Keratinocyte (primary cell): ENCODE measurements around the gene PDZD7. TPM values are rescaled to one million over a fixed set of nuclear protein-coding genes. Genes with fewer than 3 reads are reported as not detected.

Source experiments
- DNase-seq: peaks from one replicate; pipeline ENCODE4 v3.0.0-alpha.2; 2011; ENCODE audit warnings: low read depth, missing footprints, low spot score
- FAIRE-seq: peaks from 2 replicates; lab custom pipeline; 2011; peaks lifted over from hg19 to GRCh38; lab: Jason Lieb, UNC
- H2AFZ ChIP-seq: 2 replicates; pipeline ENCODE4 v1.6.0; 2012; ENCODE audit warnings: low read length, control low read depth, inconsistent platforms; ENCODE audit not compliant: control insufficient read depth
- H3K27ac ChIP-seq: 2 replicates; pipeline ENCODE4 v1.5.1; 2011; ENCODE audit warnings: low read length; ENCODE audit not compliant: control insufficient read depth, insufficient read depth
- H3K27me3 ChIP-seq: 3 replicates; pipeline ENCODE4 v1.6.0; 2011; ENCODE audit warnings: low read length; ENCODE audit not compliant: control insufficient read depth, insufficient read depth; ENCODE audit errors: extremely low read depth
- H3K36me3 ChIP-seq, 2 experiments: 2 replicates in 1 of 2; 3 replicates in 1 of 2; pipeline ENCODE4 v1.5.1; 2011; ENCODE audit warnings: low read length in 2 of 2, mild to moderate bottlenecking in 1 of 2; ENCODE audit not compliant: control insufficient read depth in 2 of 2, insufficient read depth in 2 of 2; ENCODE audit errors: extremely low read depth in 1 of 2
- H3K4me1 ChIP-seq: 3 replicates; pipeline ENCODE4 v1.5.1; 2011; ENCODE audit warnings: low read length; ENCODE audit not compliant: control insufficient read depth, insufficient read depth; ENCODE audit errors: extremely low read depth
- H3K4me2 ChIP-seq: 3 replicates; pipeline ENCODE4 v1.6.0; 2011; ENCODE audit warnings: low read depth, low read length; ENCODE audit not compliant: control insufficient read depth, insufficient read depth; ENCODE audit errors: extremely low read depth
- H3K4me3 ChIP-seq, 3 experiments: fragments of 200-600 bp in 1 of 3; sonication (generic) in 1 of 3; 2 replicates in 2 of 3; 3 replicates in 1 of 3; pipeline ENCODE4 v1.5.1; 2011 to 2016; ENCODE audit warnings: low read length in 3 of 3, mild to moderate bottlenecking in 3 of 3, control low read depth in 2 of 3, inconsistent platforms in 1 of 3, low read depth in 1 of 3, mixed read lengths in 1 of 3, mixed run types in 1 of 3, moderate library complexity in 1 of 3; ENCODE audit not compliant: control insufficient read depth in 2 of 3, insufficient read depth in 2 of 3; ENCODE audit errors: extremely low read depth in 1 of 3
- H3K79me2 ChIP-seq: 2 replicates; pipeline ENCODE4 v1.6.0; 2012; ENCODE audit warnings: low read length; ENCODE audit not compliant: control insufficient read depth, insufficient read depth
- H3K9ac ChIP-seq: 3 replicates; pipeline ENCODE4 v1.6.0; 2011; ENCODE audit warnings: low read length; ENCODE audit not compliant: control insufficient read depth, insufficient read depth; ENCODE audit errors: extremely low read depth
- H3K9me1 ChIP-seq: 3 replicates; pipeline ENCODE4 v1.6.0; 2011; ENCODE audit warnings: low read length; ENCODE audit not compliant: control insufficient read depth, insufficient read depth; ENCODE audit errors: extremely low read depth
- H3K9me3 ChIP-seq: 2 replicates; pipeline ENCODE4 v1.5.1; 2012; ENCODE audit warnings: low read depth, low read length; ENCODE audit not compliant: control insufficient read depth
- H4K20me1 ChIP-seq: 3 replicates; pipeline ENCODE4 v1.6.0; 2011; ENCODE audit warnings: low read length; ENCODE audit not compliant: control insufficient read depth, insufficient read depth; ENCODE audit errors: extremely low read depth
- EZH2 ChIP-seq: IDR thresholded peaks from one replicate; pipeline ENCODE4 v1.6.1; 2012; ENCODE audit warnings: inconsistent platforms, mild to moderate bottlenecking, low read length, moderate library complexity
- dilution Hi-C: fragments of 300-500 bp; cut with MboI; formaldehyde crosslinking; loops from one replicate; pipeline ENCODE4 v1.7.0; 2020; ENCODE audit warnings: low sequenced_read_pairs; ENCODE audit not compliant: extremely low pct_ligation_motif_present
- polyA plus RNA-seq, 5 experiments: library from polyadenylated mRNA; depleted of rRNA in 3 of 5; stranded (reverse) in 3 of 5; stranded (forward) in 1 of 5; unstranded in 1 of 5; fragments of >200 nt; gene quantifications; 1 replicate in 1 of 5; 2 replicates in 3 of 5; 3 replicates in 1 of 5; pipeline versions ENCODE4 v1.2.1 to v1.2.3, GENCODE V29; 2011 to 2012; ENCODE audit warnings: missing spikeins in 2 of 5, low read depth in 1 of 5, low replicate concordance in 1 of 5
- TF ChIP-seq, protein P1 (sequence below), 3 experiments: IDR thresholded peaks in 1 of 3; conservative IDR thresholded peaks in 1 of 3; optimal IDR thresholded peaks in 1 of 3; 2 replicates in 2 of 3; 3 replicates in 1 of 3; pipeline versions ENCODE3 to v1.5.1; 2011; ENCODE audit warnings: low read length in 3 of 3, mild to moderate bottlenecking in 3 of 3, moderate library complexity in 2 of 3, control low read depth in 1 of 3, inconsistent platforms in 1 of 3; ENCODE audit not compliant: insufficient read depth in 2 of 3; ENCODE audit errors: extremely low read depth in 1 of 3

The PDZD7 gene
- polyA plus RNA-seq, 1 donor (not counting 4 experiments of a cell fraction or from before 2014, with no cell fraction given): 0.54 TPM

DNA sequence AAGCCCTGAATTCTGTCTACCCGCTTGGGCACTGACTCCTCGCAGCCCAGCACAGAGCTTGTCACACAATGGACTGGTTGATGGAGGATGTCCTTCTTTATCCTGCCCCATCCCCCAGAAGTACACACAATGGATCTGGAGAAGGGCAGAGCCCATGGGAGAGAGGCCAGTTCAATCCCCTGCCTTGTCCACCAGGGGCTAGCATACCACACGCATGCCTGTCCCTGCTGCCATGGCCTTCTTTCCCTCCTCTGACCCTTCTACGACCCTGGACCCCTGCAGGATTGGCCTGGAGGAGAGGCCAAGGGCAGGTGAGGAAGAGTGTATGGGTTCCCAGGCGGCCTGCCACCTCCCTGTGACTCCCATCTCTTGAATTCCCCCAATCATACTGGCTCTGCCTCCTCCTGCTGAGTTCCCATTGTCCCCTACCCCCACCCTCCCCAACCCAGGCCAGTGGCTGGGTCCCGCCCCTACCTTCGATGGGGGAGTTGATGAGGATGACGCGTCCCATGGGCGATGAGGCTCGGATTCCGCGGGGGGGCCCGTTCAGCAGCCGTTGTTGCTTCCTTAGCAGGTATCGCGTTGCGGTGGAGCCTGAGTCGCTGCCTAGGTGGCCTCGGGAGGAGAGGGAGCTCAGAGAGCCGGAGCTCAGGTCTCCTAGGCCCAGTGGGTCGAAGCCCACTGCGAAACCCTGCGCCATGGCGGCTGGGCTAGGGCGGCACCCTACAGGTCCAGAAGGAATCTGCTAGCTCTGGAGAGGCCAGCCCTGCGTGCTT is 1.2 kb downstream of the PDZD7 start:
- dilution Hi-C loops: no loop called here
- H3K4me1 ChIP-seq: peaks cover 27% of the 10 kb centered on the region
- no peak for TF ChIP-seq EZH2
- TF ChIP-seq, protein P1, sequence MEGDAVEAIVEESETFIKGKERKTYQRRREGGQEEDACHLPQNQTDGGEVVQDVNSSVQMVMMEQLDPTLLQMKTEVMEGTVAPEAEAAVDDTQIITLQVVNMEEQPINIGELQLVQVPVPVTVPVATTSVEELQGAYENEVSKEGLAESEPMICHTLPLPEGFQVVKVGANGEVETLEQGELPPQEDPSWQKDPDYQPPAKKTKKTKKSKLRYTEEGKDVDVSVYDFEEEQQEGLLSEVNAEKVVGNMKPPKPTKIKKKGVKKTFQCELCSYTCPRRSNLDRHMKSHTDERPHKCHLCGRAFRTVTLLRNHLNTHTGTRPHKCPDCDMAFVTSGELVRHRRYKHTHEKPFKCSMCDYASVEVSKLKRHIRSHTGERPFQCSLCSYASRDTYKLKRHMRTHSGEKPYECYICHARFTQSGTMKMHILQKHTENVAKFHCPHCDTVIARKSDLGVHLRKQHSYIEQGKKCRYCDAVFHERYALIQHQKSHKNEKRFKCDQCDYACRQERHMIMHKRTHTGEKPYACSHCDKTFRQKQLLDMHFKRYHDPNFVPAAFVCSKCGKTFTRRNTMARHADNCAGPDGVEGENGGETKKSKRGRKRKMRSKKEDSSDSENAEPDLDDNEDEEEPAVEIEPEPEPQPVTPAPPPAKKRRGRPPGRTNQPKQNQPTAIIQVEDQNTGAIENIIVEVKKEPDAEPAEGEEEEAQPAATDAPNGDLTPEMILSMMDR (optimal IDR thresholded peaks at IDR 0.05 in 1 of 3, IDR thresholded peaks at IDR 0.05 in 1 of 3, conservative IDR thresholded peaks at IDR 0.05 in 1 of 3; ENCODE audit: extremely low read depth in 1 of 3, insufficient read depth in 2 of 3, low read length in 3 of 3): peak in 1 of 3 experiments; percentile 13
- H3K4me2 ChIP-seq: no peak overlapping the region
- H3K9me1 ChIP-seq: no peaks in the 10 kb centered on the region
- no peaks in the 10 kb centered on the region for H4K20me1 ChIP-seq
- H3K27me3 ChIP-seq: peaks cover 9% of the 10 kb centered on the region
- peaks cover 2 to 3% of the 10 kb centered on the region in 2 experiments for H3K36me3 ChIP-seq
- H3K9ac ChIP-seq: no peak overlapping the region
- no peak overlapping the region for H3K4me3 ChIP-seq
- DNase-seq (no peak), FAIRE-seq (no peak)
- H3K27ac ChIP-seq: no peak overlapping the region
- no peak overlapping the region for H2AFZ ChIP-seq
- H3K9me3 ChIP-seq: no peaks in the 10 kb centered on the region
- peaks cover 5% of the 10 kb centered on the region for H3K79me2 ChIP-seq

DNA sequence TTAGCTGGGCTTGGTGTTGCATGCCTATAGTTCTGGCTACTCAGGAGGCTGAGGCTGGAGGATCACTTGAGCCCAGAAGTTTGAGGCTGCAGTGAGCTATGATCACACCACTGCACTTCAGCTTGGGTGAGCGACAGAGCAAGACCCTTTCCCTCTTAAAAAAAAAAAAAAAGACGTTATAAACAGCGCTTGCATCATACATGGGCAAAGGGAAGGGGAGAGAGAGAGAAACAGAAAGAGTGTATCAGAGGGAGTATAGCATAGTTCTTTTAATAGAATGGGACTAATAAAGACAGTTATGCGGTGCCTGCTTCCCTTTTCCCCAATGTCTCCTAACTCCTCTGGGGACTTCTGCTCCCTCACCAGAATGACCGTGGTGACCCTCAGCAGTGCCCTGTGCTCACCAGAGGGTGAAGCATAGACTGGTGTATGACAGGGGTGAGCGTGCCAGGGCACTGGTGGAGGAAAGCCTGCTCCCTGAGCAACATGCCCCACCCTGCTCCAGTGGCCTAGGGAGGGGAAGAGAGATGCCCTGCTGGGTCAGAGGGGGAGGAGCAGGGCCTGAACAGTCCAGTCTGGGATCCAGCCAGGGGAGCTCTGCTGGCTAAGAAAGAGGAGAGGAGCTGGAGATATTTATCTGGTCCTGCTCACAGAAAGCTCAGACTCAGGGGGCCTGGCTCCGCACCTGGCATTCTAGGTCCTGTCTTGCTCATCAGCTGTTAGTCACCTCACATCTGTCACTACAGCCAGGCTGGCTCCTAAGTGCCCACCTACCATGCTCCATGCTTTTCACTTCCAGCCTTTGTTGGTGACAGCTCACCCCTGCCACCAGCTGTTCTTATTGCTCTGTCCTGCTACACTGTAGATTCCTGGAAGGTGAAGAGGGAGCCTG is 2.2 kb downstream of the PDZD7 start:
- Histone ChIP-seq H3K9me1 (no peaks in the 10 kb centered on the region), H2AFZ (no peak overlapping the region), H3K9ac (no peak overlapping the region), H4K20me1 (no peaks in the 10 kb centered on the region), H3K27ac (no peak overlapping the region), H3K79me2 (peaks cover 4% of the 10 kb centered on the region), H3K27me3 (peaks cover 9% of the 10 kb centered on the region), H3K4me1 (peaks cover 27% of the 10 kb centered on the region), H3K36me3 (no peaks in the 10 kb centered on the region), H3K4me2 (no peak overlapping the region), H3K9me3 (no peaks in the 10 kb centered on the region), H3K4me3 (no peak overlapping the region)
- FAIRE-seq (no peak), DNase-seq (no peak)
- dilution Hi-C loops: no loop called here
- TF ChIP-seq EZH2: no peak
- TF ChIP-seq, protein P1 (optimal IDR thresholded peaks at IDR 0.05 in 1 of 3, IDR thresholded peaks at IDR 0.05 in 1 of 3, conservative IDR thresholded peaks at IDR 0.05 in 1 of 3; ENCODE audit: extremely low read depth in 1 of 3, insufficient read depth in 2 of 3, low read length in 3 of 3): no peak
